ENCODE results near the gene G3BP1.

GRCh38 chr5:151795426-151795825, 23.7 kb downstream of the G3BP1 start:
- TF ChIP-seq POLR2A (IDR thresholded peaks at IDR 0.05) = no peak
- no peak for TF ChIP-seq CTCF (IDR thresholded peaks at IDR 0.05)
